GM21825 (cell line): ENCODE results near the gene CCT8L2.
"Not testable (repeated sequence)": the region's sequence is repeated elsewhere in the genome, so short reads cannot be mapped to it uniquely, and the experiment has no call there.

Experiments
- ATAC-seq: cut with Tn5 transposase; IDR thresholded peaks from one replicate; pipeline ENCODE4 v1.9.1; 2021; ENCODE audit warnings: mild to moderate bottlenecking, moderate library complexity; ENCODE audit not compliant: unreplicated experiment

The CCT8L2 gene

DNA sequence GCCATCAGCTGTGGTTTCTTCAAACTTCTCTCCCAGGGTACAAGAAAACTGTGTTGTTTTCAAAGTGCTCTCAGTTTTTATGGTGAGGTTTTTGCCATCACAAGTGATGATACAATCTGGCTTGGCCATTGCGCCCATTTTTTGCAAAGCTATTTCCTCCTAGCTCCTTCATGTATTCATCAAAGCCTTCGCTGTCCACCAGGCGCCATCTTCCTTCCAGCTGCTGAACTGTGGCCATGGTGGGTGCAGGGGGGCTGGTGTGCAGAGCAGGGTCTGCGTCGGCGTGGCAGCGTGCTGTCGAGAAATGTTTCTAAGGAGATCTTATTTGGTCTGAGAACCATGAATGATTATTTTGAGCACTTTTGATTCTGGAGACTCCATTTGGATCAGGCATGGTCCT is 2.6 kb upstream of the CCT8L2 start:
- ATAC-seq: not testable (repeated sequence)

DNA sequence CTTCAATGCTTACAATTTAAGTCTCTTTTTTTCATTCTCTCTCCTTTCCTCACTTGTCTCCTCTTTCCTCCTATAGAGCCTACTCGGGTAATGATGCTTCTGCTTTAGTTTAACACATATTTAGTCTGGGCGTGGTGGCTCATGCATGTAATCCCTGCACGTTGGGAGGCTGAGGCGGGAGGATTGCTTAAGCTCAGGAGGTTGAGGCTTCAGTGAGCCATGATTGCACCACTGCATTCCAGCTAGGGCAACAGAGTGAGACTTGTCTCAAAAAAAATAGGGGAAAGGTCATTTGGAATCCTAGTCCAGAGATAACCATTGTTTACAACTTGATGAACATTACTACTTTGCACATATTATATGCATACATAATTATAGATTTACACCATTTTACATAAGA is 1.4 kb upstream of the CCT8L2 start:
- ATAC-seq: no peak

DNA sequence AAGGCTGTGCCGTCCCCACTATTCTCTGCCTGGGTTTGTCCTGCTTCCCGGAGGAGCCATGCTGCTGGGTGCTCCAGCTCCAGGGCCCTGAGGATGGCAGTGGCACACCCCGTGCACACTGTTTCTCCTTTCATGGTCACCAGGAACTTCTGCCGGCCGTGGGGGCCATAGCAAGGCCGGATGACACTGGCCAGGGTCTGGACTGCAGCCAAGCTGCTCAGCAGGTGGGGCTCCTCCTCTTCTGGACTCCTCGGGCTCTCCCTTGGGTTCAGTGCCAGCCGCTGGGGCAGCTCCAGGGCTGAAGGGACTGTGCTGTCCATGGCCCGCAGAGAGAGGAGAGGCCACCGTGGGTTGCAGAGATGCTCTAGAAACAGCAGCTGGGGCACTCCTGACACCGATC is 379 bp downstream of the CCT8L2 start:
- ATAC-seq: not testable (repeated sequence)

DNA sequence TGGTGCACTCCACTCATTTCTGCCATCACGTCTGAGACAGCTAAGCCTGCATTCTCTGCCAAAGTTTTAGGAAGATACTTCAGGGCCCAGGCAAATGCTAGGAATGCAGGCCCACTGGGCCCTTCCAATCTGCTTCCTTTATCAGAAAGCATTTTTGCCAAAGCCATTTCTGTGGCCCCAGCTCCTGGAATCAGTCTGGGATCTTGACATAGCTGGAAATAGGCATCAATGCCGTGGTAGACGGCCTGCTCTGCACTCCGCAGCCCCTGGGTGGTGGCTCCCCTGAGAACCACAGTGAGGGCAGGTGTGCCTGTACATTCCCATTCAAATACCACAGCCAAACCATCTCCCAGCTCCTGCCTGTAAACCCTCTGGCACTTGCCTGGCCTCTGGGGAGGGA is 1.5 kb downstream of the CCT8L2 start:
- not testable (repeated sequence) for ATAC-seq

DNA sequence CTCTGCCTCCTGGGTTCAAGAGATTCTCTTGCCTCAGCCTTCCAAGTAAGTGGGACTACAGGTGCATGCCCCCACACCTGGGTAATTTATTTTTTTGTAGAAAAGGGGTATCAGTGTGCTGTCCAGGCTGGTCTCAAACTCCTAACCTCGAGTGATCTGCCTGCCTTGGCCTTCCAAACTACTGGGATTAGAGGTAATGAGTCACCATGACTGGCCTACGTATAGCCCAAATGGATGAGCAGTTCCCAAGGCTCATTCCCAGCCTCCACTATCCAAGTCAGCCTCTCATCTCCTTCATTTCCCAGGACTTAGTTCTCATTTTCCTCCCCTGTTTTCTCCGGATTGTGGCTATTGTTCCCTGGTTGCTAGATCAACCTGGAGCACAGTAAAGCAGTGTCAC is 5.6 kb downstream of the CCT8L2 start:
- ATAC-seq: no peak

DNA sequence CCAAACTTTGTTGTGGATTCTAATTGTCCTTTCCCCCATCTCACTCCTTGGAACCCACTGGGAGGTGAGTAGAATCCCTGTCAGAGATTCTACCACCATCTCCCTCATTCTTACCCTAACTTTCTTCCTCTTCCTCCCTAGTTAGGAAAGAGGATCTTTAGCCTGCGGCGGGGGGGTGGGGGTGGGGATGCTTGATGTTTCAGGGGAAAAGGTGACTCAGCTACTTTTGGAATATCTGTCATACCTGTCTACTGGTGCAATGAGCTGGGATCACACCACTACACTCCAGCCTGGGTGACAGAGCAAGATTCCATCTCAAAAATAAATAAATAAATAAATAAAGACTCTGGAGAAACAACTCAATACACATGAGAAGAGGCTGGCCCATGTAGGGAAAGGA is 6.4 kb downstream of the CCT8L2 start:
- ATAC-seq: no peak

DNA sequence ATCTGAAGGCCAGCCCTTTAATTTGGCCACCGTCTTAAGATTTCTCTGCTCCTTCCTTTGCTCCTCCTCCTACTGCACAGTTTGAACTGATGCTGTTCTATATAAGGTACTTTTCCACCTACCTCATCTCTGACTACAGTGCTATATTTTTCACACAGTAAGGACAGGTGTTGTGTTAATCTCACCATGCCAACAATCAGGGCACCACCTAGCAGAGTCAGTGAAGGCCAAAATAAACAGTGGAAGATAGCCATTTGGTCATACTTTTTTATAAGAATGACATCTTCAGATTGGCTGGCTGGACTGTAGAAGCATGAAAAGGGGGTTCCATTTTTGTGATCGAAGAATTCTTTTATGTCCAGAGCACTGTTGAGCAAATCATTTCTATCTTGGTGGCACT is 11.7 kb downstream of the CCT8L2 start:
- ATAC-seq: not testable (repeated sequence)

DNA sequence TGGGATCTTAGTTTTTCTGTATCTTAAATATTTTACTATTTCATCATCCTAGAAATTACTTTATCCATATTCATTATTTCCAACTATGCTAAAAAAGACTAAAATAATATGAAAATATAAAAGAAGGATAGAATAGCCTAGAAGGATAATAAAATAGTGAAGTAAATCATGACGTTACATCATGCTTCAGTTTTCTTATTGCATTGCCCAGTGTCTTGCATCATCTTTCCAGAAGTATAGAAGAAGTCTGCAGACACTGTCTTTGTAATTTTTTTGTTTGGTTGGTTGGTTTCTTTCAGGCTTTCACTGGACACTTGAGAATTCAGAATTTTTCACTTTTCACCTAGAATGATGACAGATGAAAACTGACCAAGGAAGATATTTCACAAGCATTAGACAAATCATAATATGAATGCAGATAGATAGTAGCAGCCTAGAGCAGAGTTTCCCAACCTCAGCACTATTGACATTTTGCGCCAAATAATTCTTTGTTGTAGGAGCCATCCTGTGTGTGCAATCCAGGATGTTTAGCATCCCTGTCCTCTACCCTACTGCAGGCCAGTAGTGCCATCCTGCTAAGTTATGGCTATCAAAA is 23.3 kb downstream of the CCT8L2 start:
- ATAC-seq: not testable (repeated sequence)

DNA sequence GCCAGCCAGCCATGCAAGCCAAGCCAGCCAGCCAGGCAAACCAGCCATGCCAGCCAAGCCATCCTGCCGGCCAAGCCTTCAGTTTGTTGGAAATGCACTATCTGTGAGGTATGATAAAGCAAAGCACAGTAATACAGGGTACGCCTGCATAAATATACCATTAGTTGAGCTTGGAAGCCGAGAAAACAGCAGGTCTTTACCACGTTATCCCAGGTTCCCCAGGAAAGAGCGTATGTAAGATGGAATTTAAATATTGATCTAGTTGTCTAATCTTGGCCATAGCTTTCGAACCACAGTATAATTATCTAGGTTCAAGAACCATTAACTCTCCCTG is 24.2 kb downstream of the CCT8L2 start:
- ATAC-seq: no peak

DNA sequence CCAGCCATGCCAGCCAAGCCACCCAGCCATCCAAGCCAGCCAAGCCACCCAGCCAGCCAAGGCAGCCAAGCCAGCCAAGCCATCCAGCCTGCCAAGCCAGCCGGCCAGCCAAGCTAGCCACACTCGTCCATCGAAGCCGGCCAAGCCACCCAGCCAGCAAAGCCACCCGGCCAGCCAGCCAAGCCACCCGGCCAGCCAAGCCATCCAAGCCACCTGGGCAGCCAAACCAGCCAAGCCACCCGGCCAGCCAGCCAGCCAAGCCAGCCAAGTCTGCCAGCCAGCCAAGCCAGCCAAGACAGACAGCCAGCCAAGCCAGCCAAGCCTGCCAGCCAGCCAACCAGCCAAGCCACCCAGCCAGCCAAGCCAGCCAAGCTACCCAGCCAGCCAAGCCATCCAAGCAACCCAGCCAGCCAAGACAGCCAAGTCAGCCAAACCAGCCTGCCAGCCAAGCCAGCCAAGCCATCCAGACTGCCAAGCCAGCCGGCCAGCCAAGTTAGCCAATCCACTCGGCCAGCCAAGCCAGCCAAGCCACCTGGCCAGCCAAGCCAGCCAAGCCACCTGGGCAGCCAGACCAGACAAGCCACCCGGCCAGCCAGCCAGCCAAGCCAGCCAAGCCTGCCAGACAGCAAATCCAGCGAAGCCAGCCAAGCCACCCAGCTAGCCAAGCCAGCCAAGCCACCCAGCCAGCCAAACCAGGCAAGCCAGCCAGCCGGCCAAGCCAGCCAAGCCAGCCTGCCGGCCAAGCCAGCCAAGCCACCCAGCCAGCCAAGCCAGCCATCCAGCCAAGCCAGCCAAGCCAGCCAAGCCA is 24.8 kb downstream of the CCT8L2 start:
- not testable (repeated sequence) for ATAC-seq

DNA sequence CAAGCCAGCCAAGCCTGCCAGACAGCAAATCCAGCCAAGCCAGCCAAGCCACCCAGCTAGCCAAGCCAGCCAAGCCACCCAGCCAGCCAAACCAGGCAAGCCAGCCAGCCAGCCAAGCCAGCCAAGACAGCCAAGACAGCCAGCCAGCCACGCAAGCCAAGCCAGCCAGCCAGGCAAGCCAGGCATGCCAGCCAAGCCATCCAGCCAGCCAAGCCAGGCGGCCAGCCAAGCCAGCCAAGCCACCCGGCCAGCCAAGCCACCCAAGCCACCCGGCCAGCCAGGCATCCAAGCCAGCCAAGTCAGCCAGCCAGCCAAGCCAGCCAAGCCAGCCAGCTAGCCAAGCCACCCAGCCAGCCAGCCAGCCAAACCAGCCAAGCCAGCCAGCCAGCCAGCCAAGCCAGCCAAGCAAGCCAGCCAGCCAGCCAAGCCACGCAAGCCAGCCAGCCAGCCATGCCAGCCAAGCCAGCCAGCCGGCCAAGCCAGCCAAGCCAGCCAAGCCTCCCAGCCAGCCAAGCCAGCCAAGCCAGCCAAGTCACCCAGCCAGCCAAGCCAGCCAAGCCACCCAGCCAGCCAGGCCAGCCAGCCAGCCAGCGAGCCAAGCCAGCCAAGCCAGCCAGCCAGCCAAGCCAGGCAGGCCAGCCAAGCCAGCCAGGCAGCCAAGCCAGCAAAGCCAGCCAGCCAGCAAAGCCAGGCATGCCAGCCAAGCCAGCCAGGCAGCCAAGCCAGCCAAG is 26.0 kb downstream of the CCT8L2 start:
- not testable (repeated sequence) for ATAC-seq

DNA sequence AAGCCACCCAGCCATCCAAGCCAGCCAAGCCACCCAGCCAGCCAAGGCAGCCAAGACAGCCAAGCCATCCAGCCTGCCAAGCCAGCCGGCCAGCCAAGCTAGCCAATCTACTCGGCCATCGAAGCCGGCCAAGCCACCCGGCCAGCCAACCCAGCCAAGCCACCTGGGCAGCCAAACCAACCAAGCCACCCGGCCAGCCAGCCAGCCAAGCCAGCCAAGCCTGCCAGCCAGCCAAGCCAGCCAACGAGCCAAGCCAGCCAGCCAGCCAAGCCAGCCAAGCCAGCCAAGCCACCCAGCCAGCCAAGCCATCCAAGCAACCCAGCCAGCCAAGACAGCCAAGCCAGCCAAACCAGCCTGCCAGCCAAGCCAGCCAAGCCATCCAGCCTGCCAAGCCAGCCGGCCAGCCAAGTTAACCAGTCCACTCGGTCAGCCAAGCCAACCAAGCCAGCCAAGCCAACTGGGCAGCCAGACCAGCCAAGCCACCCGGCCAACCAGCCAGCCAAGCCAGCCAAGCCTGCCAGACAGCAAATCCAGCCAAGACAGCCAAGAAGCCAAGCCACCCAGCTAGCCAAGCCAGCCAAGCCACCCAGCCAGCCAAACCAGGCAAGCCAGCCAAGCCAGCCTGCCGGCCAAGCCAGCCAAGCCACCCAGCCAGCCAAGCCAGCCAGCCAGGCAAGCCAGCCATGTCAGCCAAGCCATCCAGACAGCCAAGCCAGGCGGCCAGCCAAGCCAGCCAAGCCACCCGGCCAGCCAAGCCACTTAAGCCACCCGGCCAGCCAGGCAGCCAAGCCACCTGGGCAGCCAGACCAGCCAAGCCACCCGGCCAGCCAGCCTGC is 26.8 kb downstream of the CCT8L2 start:
- ATAC-seq: not testable (repeated sequence)

DNA sequence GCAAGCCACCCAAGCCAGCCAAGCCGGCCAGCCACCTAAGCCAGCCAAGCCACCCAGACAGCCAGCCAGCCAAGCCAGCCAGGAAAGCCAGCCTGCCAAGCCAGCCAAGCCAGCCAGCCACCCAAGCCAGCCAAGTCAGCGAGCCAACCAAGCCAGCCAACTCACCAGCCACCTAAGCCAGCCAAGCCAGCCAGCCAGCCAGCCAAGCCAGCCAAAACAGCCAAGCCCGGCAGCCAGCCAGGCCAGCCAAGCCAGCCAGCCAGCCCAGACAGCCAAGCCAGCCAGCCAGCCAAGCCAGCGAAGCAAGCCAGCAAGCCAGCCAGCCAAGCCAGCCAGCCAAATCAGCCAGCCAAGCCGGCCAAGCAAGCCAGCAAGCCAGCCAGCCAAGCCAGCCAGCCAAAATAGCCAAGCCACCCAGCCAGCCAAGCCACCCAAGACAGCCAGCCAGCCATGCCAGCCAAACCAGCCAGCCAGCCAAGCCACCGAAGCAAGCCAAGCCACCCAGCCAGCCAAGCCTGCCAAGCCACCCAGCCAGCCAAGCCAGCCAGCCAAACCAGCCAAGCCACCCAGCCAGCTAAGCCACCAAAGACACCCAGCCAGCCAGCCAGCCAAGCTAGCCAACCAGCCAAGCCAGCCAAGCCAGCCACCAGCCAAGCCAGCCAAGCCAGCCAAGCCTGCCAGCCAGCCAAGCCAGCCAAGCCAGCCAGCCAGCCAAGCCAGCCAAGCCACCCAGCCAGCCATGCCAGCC is 27.6 kb downstream of the CCT8L2 start:
- not testable (repeated sequence) for ATAC-seq

DNA sequence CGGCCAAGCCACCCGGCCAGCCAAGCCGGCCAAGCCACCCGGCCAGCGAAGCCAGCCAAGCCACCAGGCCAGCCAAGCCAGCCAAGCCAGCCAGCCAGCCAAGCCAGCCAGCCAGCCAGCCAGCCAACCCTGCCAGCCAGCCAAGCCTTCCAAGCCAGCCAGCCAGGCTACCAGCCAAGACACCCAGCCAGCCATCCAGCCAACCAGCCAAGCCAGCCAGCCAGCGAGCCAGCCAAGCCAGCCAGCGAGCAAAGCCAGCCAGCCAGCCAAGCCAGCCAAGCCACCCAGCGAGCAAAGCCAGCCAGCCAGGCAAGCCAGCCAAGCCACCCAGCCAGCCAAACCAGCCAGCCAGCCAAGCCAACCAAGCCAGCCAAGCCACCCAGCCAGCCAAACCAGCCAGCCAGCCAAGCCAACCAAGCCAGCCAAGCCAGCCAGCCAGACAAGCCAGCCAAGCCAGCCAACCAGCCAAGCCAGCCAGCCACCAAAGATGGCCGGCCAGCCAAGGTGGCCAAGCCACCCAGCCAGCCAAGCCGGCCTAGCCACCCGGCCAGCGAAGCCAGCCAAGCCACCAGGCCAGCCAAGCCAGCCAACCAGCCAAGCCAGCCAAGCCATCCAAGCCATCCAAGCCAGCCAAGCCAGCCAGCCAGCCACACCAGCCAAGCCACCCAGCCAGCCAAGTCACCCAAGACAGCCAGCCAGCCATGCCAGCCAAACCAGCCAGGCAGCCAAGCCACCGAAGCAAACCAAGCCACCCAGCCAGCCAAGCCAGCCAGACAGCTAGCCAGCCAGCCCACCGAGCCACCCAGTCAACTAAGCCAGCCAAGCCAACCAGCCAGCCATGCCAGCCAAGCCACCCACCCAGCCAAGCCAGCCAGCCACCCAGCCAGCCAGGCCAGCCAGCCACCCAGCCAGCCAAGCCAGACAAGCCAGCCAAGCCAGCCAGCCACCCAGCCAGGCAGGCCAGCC is 28.8 kb downstream of the CCT8L2 start:
- ATAC-seq: no peak

DNA sequence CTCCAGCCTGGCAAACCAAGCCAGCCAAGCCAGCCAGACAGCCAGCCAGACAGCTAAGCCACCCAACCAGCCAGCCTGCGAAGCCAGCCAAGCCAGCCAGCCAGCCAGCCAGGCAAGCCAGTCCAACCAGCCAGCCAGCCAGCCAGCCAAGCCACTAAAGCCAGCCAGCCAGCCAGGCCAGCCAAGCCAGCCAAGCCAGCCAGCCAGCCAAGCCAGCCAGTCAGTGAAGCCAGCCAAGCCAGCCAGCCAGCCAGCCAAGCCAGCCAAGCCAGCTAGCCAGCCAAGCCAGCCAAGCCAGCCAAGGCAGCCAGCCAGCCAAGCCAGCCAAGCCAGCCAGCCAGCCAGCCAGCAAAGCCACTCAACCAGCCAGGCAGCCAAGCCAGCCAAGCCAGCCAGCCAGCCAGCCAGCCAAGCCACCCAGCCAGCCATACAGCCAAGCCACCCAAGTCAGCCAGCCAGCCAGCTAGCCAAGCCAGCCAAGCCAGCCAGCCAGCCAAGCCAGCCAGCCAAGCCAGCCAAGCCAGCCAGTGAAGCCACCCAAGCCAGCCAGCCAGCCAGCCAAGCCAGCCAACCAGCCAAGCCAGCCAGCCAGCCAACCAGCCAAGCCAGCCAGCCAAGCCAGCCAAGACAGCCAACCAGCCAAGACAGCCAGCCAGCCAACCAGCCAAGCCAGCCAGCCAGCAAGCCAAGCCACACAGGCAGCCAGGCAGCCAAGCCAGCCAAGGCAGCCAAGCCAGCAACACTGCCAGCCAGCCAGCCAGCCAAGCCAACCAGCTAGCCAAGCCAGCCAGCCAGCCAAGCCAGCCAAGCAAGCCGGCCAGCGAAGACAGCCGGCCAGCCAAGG is 29.7 kb downstream of the CCT8L2 start:
- ATAC-seq: no peak

DNA sequence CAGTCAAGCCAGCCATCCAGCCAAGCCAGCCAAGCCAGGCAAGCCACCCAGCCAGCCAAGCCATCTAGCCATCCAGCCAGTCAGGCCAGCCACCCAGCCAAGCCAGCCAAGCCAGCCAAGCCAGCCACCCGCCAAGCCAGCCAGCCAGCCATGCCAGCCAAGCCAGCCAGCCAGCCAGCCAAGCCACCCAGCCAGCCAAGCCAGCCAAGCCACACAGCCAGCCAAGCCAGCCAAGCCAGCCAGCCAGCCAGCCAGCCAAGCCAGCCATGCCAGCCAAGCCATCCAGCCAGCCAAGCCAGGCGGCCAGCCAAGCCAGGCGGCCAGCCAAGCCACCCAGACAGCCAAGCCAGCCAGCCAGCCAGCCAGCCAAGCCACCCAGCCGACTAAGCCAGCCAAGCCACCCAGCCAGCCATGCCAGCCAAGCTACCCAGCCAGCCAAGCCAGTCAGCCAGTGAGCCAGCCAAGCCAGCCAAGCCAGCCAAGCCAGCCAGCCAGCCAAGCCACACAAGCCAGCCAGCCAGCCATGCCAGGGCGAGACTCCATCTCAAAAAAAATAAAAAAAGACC is 31.4 kb downstream of the CCT8L2 start:
- ATAC-seq: not testable (repeated sequence)

DNA sequence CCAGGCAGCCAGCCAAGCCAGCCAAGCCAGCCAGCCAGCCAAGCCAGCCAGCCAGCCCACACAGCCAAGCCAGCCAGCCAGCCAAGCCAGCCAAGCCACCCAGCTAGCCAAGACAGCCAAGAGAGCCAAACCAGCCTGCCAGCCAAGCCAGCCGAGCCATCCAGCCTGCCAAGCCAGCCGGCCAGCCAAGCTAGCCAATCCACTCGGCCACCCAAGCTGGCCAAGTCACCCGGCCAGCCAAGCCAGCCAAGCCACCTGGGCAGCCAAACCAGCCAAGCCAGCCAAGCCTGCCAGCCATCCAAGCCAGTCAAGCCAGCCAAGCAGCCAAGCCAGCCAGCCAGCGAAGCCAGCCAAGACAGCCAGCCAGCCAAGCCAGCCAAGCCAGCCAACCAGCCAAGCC is 32.0 kb downstream of the CCT8L2 start:
- not testable (repeated sequence) for ATAC-seq

DNA sequence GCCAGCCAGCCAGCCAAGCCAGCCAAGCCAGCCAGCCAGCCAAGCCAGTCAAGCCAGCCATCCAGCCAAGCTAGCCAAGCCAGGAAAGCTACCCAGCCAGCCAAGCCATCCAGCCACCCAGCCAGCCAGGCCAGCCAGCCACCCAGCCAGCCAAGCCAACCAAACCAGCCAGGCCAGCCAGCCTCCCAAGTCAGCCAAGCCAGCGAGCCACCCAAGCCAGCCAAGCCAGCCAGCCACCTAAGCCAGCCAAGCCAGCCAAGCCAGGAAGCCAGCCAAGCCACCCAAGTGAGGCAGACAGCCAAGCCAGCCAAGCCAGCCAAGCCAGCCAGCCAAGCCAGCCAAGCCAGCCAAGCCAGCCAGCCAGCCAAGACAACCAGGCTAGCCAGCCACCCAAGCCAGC is 32.6 kb downstream of the CCT8L2 start:
- ATAC-seq: not testable (repeated sequence)
